ENCODE results near the gene KCNJ10. TPM values are rescaled to one million over a fixed set of nuclear protein-coding genes. Genes with fewer than 3 reads are reported as not detected.

Gene KCNJ10
- total RNA-seq, 1 experiment from 2014 or later: not detected

DNA sequence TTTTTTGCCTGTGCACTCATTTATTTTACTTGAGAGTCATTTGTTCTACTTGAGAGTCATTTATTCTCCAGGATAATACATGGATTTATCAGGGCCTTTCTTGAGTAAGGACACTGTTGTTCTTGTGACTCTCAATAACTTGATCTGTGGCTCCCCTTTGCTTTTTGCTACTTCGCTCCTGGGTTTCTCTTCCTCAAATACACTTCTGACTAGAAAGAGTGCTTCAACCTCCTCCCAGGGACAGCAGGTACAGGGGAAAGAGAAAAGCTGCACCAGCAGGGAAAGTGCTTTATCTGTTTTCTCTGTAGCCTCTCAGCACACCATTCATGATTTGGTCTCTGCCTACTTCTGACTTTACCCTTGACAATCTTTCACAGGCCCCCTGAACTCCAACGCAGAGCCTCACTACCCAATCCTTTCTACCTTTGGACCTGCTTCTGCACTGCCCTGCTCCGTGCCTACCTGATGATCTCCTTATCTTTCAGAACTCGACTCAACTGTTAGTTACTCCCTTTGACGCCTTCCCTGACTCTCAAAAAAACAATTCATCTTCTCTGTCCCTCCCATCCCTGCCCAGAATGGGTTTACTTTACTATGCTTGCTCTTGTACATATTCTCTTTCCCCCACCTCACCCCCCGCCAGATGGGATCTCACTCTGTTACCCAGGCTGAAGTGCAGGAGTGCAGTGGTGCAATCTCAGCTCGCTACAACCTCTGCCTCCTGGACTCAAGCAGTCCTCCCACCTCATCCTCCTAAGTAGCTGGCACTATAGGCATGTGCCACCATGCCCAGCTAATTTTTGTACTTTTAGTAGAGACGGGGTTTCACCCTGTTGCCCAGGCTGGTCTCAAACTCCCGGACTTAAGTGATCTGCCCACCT, 22.6 kb downstream of the KCNJ10 start:
- DNase-seq (ENCODE audit: low read depth): no peak

GRCh38 chr1:160046494-160047110, 23.4 kb downstream of the KCNJ10 start:
- DNase-seq (ENCODE audit: low read depth): no peak
- in situ Hi-C loops (cut with HindIII; ENCODE audit: low pct_unique_long_range_greater_than_20kb, low sequenced_read_pairs): no loop called here

More for the DNA sequence above, 22.6 kb downstream of the KCNJ10 start:
- in situ Hi-C loops (cut with HindIII; ENCODE audit: low pct_unique_long_range_greater_than_20kb, low sequenced_read_pairs): no loop called here

DNA sequence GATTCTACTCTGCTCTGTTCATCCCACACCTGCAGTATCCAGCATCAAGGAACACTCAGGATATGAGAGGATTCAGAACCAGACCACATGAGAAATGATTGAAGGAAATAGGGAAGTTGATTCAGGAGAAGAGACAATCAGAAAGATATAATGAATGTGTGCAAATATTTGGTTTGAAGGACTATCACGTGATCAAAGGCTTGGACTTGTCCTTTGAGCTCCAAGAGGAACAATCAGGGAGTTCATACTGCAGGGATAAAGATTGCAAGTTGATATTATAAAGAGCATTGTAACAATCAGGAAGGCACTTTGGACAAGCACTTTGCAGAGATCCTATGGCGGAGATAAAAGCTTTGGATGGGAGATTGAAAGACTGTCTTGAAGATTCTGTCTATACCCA, 24.3 kb downstream of the KCNJ10 start:
- in situ Hi-C loops (cut with HindIII; ENCODE audit: low pct_unique_long_range_greater_than_20kb, low sequenced_read_pairs): no loop called here
- DNase-seq (ENCODE audit: low read depth): no peak

DNA sequence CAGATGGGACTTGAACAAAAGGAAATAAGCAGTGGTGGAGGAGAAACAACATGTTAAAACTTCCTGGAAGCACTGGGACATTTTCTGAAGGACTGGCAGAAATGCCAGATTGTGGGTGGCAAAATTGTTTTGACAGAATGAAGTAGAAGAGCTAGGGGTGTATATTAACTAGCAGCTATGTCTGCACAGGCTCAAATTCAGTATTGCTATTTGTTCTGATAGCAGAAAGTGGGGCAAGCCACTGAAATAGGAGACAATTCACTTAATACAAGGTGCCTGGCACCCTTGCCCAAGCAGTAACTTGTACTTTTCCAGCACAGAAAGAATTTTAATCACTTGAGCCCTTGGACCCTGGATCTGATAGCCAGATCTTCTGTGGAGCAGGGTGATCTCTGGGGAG, 26.4 kb downstream of the KCNJ10 start:
- in situ Hi-C loops (cut with HindIII; ENCODE audit: low pct_unique_long_range_greater_than_20kb, low sequenced_read_pairs): no loop called here
- no peak for DNase-seq (ENCODE audit: low read depth)

DNA sequence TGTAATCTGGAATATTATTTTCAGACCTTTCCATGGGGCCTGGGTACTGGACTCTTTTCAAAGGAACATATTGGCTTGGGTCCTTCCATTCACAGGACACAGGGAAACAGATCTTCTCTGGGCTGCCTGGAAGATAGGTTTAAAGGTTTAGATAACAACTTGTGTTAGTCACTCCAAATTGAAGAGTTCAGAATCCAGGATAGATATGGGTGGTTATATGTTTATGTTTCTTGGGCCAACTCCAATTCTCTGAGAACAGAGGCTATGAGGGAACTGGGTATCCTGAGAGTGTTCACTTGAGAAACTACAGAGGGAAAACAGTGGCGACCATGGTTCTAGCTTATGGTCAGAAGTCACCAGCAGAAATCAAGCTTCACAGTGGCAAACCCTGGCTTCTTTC, 29.5 kb downstream of the KCNJ10 start:
- in situ Hi-C loops (cut with HindIII; ENCODE audit: low pct_unique_long_range_greater_than_20kb, low sequenced_read_pairs): no loop called here
- no peak for DNase-seq (ENCODE audit: low read depth)

DNA sequence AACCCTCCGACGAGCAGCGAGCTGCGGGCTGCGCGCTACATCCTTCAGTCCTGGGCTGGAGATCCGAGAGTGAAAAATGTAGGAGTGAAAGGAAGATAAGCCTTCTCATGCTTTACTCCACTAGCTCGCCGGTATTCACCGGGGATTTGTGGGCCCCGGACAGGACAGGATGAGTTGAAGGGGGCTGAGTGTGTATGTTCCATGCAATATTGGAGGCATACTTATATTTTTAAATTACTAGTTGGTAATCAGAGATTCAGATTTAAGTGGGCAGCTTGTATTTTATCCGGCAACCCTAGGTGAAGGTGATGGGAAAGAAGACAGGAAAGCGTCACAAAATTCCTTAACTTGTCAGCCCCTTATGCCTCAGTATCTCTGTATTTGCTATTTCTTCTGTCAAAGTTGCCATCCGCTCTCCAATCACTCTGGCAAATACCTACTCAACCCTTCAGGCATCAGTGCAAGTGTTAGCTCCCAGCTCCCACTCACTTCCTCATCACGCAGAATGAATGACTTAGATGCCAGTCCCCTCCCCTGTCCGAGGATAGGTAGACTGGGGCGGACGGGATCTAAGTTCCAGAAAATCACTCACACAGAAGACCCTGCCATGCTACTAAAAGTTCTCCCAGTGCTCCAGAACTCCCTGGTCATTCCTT, 37.7 kb downstream of the KCNJ10 start:
- in situ Hi-C loops (cut with HindIII; ENCODE audit: low pct_unique_long_range_greater_than_20kb, low sequenced_read_pairs): no loop called here
- no peak for DNase-seq (ENCODE audit: low read depth)

DNA sequence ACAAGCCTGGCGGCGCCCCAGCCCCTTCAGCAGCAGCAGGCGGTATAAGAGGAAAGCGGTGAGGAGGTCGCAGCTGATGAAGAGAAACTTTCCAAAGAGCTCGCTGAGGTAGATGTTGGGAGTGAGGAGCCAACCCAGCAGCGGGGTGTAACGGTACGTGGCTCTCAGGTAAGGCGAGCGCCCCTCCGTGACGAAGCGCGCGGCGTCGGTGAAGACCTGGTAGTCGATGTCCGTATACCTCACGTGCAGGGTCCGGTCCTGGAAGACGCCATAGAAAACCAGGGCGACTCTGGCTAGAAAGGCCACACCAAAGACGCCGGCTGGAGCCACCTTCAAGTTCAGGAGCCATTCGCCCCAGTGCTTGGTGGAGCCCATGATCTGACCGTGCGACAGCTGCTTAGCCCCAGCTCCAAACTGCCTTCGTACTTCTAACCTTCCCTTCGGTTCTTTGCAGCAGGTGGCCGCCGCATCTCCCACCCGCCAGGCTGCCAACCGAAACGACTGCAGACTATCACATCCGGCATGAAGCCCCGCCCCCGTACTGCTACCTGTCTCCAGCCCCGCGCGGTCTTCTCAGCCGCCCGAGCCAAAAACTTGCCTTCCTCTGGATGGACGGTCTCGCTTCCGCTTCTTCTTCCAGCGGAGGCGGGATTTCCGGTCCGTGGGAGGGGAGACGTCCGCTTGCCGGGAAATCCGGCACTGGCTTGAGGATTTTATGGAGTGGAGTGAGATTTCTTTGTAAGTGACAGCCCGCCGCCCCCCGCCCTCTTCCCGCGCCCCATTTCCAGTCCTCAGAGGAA, 38.4 kb downstream of the KCNJ10 start, which contains the start of gene PIGM:
Gene PIGM (minus strand): TSS at position 626 of the 800 bp plus-strand sequence. CDS start 251 bp downstream, at position 375.
- peak; percentile 89 for DNase-seq (ENCODE audit: low read depth)
- in situ Hi-C loops (cut with HindIII; ENCODE audit: low pct_unique_long_range_greater_than_20kb, low sequenced_read_pairs): no loop called here

DNA sequence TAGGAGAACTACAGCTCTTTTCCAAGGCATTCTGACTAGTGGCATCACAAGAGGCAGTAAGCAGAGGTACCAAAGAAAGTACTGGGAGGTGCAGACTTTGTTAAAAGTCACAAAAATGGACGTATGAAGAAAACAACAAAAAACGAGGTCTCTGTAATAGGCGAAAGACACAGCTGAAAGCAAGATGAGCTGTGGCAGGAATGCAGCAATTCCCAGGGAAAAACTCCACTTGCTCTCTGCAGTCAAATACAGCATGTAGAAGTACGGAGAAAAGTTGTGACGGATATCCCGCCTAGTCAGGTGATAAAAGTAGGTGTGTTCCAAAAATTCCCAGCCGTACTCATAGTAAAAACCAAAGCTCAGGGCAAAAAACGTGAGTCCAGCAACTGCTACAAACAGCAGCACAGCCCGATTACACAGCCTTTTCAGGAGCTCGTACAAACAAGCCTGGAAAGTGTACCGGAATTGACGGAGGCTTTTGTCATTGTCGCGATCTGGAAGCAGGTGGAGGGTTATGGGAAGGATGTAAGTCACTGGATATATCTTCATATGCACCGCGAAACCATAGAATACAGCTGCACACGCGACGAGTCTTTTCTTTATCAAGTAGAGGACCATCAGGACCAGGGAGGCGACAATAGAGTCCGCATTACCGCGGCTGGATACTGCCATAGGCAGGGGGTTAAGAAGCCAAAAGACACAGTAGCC, 39.1 kb downstream of the KCNJ10 start:
- in situ Hi-C loops (cut with HindIII; ENCODE audit: low pct_unique_long_range_greater_than_20kb, low sequenced_read_pairs): no loop called here
- DNase-seq (ENCODE audit: low read depth): no peak

DNA sequence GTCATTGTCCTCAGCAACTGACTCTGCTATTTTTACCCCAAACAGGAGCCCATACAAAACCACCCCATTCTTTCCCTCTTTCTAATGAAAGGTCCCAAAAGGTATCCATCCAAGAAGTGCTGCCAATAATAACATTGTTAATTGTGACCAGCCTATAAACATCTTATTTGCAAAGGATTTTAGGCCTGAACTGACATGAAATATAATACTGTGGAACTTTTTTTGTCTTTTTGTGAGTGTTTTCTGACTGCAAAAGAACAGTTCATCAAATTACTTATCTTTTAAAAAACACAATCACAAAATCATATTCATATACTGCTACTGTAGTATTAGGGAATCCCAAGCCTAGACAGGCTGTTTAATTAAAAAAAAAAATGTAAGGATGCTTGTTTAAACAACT, 41.5 kb downstream of the KCNJ10 start:
- DNase-seq (ENCODE audit: low read depth): no peak
- in situ Hi-C loops (cut with HindIII; ENCODE audit: low pct_unique_long_range_greater_than_20kb, low sequenced_read_pairs): no loop called here

DNA sequence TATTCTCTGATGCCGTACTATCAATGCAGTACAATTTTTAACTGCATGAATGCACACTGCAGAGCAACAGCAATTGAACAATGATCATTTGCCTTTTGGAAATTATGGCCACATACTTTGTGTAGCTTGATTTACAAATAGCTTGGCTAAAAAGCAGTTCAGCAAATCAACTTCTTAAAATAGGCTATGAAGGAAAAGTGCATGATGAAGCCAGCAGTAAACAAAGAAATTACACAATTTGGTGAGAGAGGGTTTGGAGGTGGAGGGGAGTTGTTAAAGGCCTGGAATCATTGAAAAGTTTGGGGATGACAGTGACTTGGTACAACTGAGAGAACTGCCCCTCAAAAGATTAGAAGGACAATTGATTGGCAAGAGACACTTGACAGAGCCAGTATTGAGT, 44.6 kb downstream of the KCNJ10 start:
- in situ Hi-C loops (cut with HindIII; ENCODE audit: low pct_unique_long_range_greater_than_20kb, low sequenced_read_pairs): no loop called here

GRCh38 chr1:160024195-160024905, 45.6 kb downstream of the KCNJ10 start:
- in situ Hi-C loops (cut with HindIII; ENCODE audit: low pct_unique_long_range_greater_than_20kb, low sequenced_read_pairs): no loop called here
- no peak for DNase-seq (ENCODE audit: low read depth)

More for the DNA sequence above, 44.6 kb downstream of the KCNJ10 start:
- DNase-seq (ENCODE audit: low read depth): no peak

GRCh38 chr1:160022330-160023310, 47.3 kb downstream of the KCNJ10 start:
- DNase-seq (ENCODE audit: low read depth): no peak
- in situ Hi-C loops (cut with HindIII; ENCODE audit: low pct_unique_long_range_greater_than_20kb, low sequenced_read_pairs): no loop called here

DNA sequence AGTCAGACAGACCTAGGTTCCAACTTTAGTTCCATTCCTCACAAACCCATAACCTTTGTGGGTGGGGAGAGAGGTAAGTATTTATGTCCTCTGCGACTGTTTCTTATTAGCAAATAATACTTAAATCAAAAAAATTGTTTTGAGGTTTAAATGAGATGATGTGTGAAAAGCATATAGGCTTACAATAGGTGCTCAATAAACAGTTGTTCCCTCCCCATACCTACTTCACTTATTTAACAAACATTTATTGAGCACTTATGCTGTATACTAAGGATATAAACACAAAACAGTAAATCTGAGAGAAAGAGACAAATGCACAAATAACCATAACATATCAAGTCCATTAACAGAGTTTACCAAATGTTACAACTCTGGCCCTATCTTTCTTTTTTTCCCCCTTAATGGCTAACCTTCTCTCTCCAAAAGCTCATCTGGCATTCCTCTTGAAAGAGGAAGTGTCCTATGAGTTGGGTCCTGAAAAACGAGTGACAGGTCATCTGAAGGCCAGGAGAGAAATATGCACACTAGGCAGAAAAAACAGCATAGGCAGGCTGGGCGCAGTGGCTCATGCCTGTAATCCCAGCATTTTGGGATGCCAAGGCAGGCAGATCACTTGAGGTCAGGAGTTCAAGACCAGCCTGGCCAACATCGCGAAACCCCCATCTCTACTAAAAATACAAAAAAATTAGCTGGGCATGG, 48.4 kb downstream of the KCNJ10 start:
- in situ Hi-C loops (cut with HindIII; ENCODE audit: low pct_unique_long_range_greater_than_20kb, low sequenced_read_pairs): no loop called here
- no peak for DNase-seq (ENCODE audit: low read depth)

- in situ Hi-C loops (cut with HindIII; ENCODE audit: low pct_unique_long_range_greater_than_20kb, low sequenced_read_pairs): no loop called here
Observed at GRCh38 chr1:160020196-160020595, 49.8 kb downstream of the KCNJ10 start.

GRCh38 chr1:160018900-160019299, 51.1 kb downstream of the KCNJ10 start:
- no peak for DNase-seq (ENCODE audit: low read depth)

More at GRCh38 chr1:160020196-160020595, 49.8 kb downstream of the KCNJ10 start:
- DNase-seq (ENCODE audit: low read depth): no peak

DNA sequence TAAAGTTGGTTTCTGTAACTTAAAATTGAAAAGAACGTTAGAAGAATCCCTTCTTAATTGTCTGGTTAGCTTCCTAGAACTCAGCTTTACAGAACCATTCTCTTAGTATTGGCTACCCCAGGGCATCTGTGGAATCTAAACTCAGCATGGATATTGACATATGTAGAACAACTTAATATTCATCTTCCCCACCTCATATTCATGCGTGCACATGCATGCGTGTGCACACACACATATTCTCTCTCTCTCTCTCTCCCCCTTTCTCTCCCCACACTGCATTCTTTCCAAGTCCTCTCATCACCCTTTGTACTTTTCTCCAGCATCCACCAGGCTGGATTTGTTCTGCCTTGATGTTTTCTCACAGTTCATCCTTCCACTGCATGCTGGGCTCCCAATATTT, 51.6 kb downstream of the KCNJ10 start:
- in situ Hi-C loops (cut with HindIII; ENCODE audit: low pct_unique_long_range_greater_than_20kb, low sequenced_read_pairs): no loop called here
- no peak for DNase-seq (ENCODE audit: low read depth)

More at GRCh38 chr1:160018900-160019299, 51.1 kb downstream of the KCNJ10 start:
- in situ Hi-C loops (cut with HindIII; ENCODE audit: low pct_unique_long_range_greater_than_20kb, low sequenced_read_pairs): no loop called here
